Stimulated activated effector memory CD8-positive, alpha-beta T cell treated with anti-CD3 and anti-CD28 coated beads, Interleukin-12 subunit alpha, Interleukin-12 subunit beta, amount 100 ng/mL, for 72 hours (primary cell): Measurements from ENCODE around the gene SERPIND1.
"Not testable (repeated sequence)": the region's sequence is repeated elsewhere in the genome, so short reads cannot be mapped to it uniquely, and the experiment has no call there.

ENCODE experiments used
- ATAC-seq: fragments of 150-1000 bp; cut with Tn5 transposase; 2 replicates; pipeline ENCODE4 v1.10.0; 2021
- DNase-seq, 2 donors: peaks; one replicate each; pipeline ENCODE4 v3.0.0; 2021 to 2022; ENCODE audit warnings: low spot score in 2 of 2
- H3K27ac Mint-ChIP-seq: one replicate; pipeline ENCODE4 v1.8.0; 2022; ENCODE audit warnings: mild to moderate bottlenecking, mixed read lengths
- H3K36me3 Mint-ChIP-seq: one replicate; pipeline ENCODE4 v1.8.0; 2022; ENCODE audit warnings: mild to moderate bottlenecking, mixed read lengths
- H3K4me1 Mint-ChIP-seq: one replicate; pipeline ENCODE4 v1.8.0; 2022; ENCODE audit warnings: mixed read lengths
- H3K4me3 Mint-ChIP-seq: one replicate; pipeline ENCODE4 v1.8.0; 2022; ENCODE audit warnings: mild to moderate bottlenecking, mixed read lengths
- H3K9me3 Mint-ChIP-seq: one replicate; pipeline ENCODE4 v1.8.0; 2022; ENCODE audit warnings: mixed read lengths

SERPIND1 gene, protein sequence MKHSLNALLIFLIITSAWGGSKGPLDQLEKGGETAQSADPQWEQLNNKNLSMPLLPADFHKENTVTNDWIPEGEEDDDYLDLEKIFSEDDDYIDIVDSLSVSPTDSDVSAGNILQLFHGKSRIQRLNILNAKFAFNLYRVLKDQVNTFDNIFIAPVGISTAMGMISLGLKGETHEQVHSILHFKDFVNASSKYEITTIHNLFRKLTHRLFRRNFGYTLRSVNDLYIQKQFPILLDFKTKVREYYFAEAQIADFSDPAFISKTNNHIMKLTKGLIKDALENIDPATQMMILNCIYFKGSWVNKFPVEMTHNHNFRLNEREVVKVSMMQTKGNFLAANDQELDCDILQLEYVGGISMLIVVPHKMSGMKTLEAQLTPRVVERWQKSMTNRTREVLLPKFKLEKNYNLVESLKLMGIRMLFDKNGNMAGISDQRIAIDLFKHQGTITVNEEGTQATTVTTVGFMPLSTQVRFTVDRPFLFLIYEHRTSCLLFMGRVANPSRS

DNA sequence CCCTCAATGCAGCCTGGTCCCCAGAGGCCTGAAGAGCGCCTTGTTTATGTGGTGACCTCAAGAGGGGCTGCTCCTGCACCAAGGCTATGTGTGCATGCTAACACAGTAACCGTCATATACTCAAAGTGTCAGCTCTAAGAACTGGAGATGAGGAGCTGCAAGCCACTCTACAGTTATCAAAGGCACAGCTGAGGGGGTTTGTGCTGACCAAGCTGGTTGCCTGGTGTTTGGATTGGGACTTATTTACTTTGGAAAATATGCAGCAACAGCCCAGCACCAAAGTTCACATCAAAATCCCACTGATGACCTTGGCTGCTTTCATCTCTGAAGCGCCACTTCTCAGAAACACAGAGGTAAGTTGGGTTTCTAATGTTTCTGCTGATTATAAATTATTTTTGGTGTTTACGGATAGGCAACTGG lies at the start of gene SERPIND1:
Gene SERPIND1 (plus strand): TSS at position 321 of the 420 bp plus-strand sequence. CDS start 5,200 bp downstream, outside the sequence.
- H3K4me1 Mint-ChIP-seq, result peaks cover 9% of the 10 kb centered on the region
- no peak within 1 kb of the TSS for H3K27ac Mint-ChIP-seq
- ATAC-seq (no peak), DNase-seq (no peak)
- H3K9me3 Mint-ChIP-seq, result no peaks in the 10 kb centered on the region
- H3K4me3 Mint-ChIP-seq, result no peak within 1 kb of the TSS
- H3K36me3 Mint-ChIP-seq, result peaks cover 48% of the 10 kb centered on the region

GRCh38 chr22:20724676-20725454 lies 49.0 kb upstream of the SERPIND1 start:
- peaks cover 38% of the 10 kb centered on the region for H3K36me3 Mint-ChIP-seq
- ATAC-seq, result no peak
- no peak overlapping the region for H3K27ac Mint-ChIP-seq
- no peaks in the 10 kb centered on the region for H3K4me1 Mint-ChIP-seq
- H3K9me3 Mint-ChIP-seq, result no peaks in the 10 kb centered on the region
- no peak for DNase-seq
- H3K4me3 Mint-ChIP-seq, result no peak overlapping the region

DNA sequence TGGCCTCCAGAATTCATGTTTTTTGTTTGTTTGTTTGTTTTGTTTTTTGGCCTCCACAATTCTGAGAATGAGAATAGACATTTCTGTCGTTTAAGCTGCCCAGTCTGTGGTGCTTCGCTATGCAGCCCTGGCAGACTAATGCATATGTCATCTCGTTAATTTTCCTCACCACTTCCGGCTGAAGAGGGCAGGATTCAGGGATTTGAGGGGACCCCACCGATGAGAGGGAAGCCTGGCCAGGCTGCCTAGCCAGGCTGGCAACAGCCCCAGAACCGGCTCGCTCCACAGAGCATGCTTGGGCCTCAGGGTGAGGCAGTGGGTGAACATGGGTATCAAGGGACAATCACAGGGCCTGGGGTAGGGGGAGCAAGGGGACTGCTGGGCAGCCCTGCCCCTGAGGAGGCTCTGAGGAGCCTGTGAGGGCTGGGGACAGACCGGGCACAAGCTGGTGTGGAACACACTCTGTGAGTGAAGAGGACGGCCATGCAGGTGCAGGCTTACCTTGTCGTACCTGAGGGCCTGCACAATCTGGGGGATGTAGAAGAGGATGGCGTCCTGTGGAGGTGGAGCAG lies 47.8 kb upstream of the SERPIND1 start:
- ATAC-seq, result no peak
- H3K4me3 Mint-ChIP-seq, result no peak overlapping the region
- no peaks in the 10 kb centered on the region for H3K9me3 Mint-ChIP-seq
- no peak overlapping the region for H3K27ac Mint-ChIP-seq
- no peak for DNase-seq
- H3K36me3 Mint-ChIP-seq, result peaks cover 40% of the 10 kb centered on the region
- no peaks in the 10 kb centered on the region for H3K4me1 Mint-ChIP-seq

- peak overlapping the region; percentile 26 for H3K27ac Mint-ChIP-seq
- H3K36me3 Mint-ChIP-seq, result peaks cover 40% of the 10 kb centered on the region
- ATAC-seq, result no peak
- no peak for DNase-seq
- no peak overlapping the region for H3K4me3 Mint-ChIP-seq
- H3K9me3 Mint-ChIP-seq, result no peaks in the 10 kb centered on the region
- H3K4me1 Mint-ChIP-seq, result no peaks in the 10 kb centered on the region
These were observed 46.5 kb upstream of the SERPIND1 start for GRCh38 chr22:20727118-20728015.

DNA sequence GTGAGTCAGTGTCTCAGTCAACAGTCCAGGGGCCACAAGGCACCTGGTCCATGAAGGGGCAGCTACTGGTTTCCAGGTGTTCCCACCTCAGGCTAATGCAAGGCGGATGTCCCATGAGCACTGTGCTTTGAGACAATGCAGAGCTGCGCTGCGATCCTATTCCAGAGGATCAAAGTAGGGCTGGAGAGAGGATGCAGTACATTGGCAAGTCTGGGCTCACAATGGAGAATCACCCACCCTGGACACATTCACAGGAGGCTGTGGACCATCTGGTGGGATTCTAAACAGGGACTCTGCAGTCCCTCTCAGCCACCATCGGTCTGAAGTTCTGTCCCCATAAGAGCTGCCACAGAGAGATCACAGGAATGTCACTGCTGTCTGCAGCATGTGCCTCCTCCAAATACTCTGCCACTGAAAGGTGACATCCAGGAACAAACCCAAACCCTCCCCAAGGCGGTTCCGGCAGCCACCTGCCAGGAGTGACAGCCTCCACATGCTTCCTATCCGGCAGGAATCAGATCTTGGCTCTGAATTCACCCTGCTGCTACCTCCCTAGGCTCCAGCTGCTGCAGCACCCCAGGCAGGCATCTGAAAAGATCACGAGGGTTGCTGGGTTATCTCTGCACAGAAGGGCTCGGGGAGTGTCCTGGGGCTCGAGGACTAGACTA lies 45.3 kb upstream of the SERPIND1 start:
- H3K36me3 Mint-ChIP-seq, result peaks cover 40% of the 10 kb centered on the region
- H3K4me1 Mint-ChIP-seq, result no peaks in the 10 kb centered on the region
- no peak overlapping the region for H3K4me3 Mint-ChIP-seq
- H3K9me3 Mint-ChIP-seq, result no peaks in the 10 kb centered on the region
- DNase-seq (no peak), ATAC-seq (no peak)
- no peak overlapping the region for H3K27ac Mint-ChIP-seq

GRCh38 chr22:20729194-20729593 lies 44.7 kb upstream of the SERPIND1 start:
- H3K4me1 Mint-ChIP-seq, result no peaks in the 10 kb centered on the region
- H3K9me3 Mint-ChIP-seq, result no peaks in the 10 kb centered on the region
- DNase-seq, result no peak
- no peak for ATAC-seq
- H3K27ac Mint-ChIP-seq, result no peak overlapping the region
- H3K36me3 Mint-ChIP-seq, result peaks cover 40% of the 10 kb centered on the region
- H3K4me3 Mint-ChIP-seq, result no peak overlapping the region

DNA sequence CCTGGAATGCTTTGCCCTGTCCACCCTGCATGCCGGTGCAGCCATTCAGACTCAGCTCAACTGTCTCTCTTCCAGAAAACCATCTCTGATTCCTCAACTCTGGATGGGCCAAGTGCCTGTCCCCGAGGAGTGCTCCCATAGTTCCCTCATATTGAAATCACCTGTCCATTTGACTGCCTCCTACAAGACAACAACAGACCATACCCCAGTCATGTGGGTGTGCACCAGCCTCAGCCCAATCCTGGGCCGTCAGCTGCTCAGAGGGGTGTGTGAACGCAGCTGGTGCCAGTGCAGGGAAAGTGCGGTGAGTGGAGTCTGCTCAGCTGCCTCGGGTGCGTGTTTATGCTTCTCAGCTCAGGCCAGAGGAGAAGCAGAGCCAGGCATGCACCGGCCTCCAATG lies 41.5 kb upstream of the SERPIND1 start:
- not testable (repeated sequence) for H3K4me1 Mint-ChIP-seq, H3K9me3 Mint-ChIP-seq, ATAC-seq, H3K4me3 Mint-ChIP-seq, H3K27ac Mint-ChIP-seq, DNase-seq
- peaks cover 24% of the 10 kb centered on the region for H3K36me3 Mint-ChIP-seq

DNA sequence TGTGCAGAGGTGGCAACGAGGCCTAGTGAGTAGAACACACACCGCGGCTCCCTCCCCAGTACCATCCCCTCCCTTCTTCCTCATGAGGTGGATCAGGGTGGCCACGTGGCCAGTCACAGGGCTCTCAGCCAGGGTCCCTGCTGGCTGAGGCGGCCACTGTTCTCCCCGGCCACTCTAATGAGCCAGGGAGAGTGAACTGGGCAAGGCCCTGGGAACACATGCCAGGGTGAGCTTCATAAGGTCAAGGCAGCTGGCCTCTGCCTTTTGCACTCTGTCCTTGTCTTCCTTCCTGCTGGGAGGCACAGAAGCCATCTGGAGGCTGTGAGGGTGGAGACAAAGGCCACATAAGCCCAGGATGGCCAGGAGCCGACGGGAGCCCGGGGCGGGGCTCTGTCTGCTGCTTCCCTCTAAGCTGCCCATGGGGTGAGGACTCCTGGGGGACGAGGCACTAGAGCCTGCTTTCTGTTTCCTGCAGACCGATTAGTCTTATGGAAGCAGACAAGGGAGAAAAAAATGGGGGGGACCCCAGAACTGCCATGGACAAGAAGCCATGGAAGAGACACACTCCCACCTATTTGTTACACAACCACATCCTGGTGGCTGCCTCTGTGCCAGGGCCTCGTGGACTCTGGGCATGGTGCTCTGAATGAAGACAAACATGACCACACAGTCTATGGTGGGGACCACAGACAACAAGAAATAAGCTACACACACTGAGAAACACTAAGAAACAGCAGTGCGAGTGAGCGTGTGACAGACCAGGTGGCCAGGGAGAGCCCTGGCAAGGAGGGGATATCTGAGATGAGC lies 38.4 kb upstream of the SERPIND1 start:
- not testable (repeated sequence) for DNase-seq, H3K4me1 Mint-ChIP-seq, ATAC-seq, H3K9me3 Mint-ChIP-seq, H3K4me3 Mint-ChIP-seq
- Mint-ChIP-seq H3K27ac (peak overlapping the region; percentile 73), H3K36me3 (peaks cover 29% of the 10 kb centered on the region)

GRCh38 chr22:20736891-20737290 lies 37.0 kb upstream of the SERPIND1 start:
- not testable (repeated sequence) for H3K4me3 Mint-ChIP-seq, H3K4me1 Mint-ChIP-seq, DNase-seq, ATAC-seq, H3K9me3 Mint-ChIP-seq
- peak overlapping the region; percentile 73 for H3K27ac Mint-ChIP-seq
- H3K36me3 Mint-ChIP-seq, result peaks cover 43% of the 10 kb centered on the region

DNA sequence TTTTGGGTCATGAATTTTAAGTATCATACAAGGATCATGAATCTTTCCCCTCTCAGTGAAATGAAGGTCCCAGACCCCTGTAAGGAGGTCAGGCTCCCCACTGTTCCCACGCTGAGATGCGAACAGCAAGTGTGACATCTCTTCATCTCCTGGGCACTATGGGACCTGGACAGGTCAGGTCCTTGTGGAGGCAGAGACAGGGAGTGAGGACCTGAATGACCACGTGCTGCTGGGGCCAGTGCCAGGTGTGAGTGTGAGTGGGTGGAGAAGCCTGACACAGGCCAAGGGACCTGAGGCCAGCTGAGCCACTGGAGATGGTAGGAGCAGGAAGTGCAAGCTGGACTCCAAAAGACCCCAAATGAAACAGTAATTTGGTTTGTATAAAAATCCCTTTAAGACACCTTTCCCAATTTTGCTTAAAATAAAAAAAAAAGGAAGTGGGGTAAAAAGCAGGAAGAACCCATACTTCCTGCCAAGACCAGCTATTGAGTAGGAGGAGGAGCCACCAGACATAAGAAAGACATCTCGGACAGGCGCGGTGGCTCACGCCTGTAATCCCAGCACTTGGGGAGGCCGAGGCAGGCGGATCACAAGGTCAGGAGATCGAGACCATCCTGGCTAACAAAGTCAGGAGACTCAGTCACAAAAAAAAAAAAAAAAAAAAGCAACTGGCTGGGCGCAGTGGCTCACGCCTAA lies 35.4 kb upstream of the SERPIND1 start:
- H3K4me3 Mint-ChIP-seq, result no peak overlapping the region
- peak overlapping the region; percentile 79 for H3K27ac Mint-ChIP-seq
- H3K36me3 Mint-ChIP-seq, result peaks cover 54% of the 10 kb centered on the region
- no peak for ATAC-seq
- peaks cover 9% of the 10 kb centered on the region for H3K4me1 Mint-ChIP-seq
- no peak for DNase-seq
- H3K9me3 Mint-ChIP-seq, result no peaks in the 10 kb centered on the region

- no peaks in the 10 kb centered on the region for H3K9me3 Mint-ChIP-seq
- H3K36me3 Mint-ChIP-seq, result peaks cover 73% of the 10 kb centered on the region
- DNase-seq (no peak), ATAC-seq (no peak)
- H3K4me1 Mint-ChIP-seq, result peaks cover 9% of the 10 kb centered on the region
- no peak overlapping the region for H3K4me3 Mint-ChIP-seq
- no peak overlapping the region for H3K27ac Mint-ChIP-seq
These were observed 33.5 kb upstream of the SERPIND1 start for GRCh38 chr22:20740222-20740951.

GRCh38 chr22:20741008-20741633 lies 32.8 kb upstream of the SERPIND1 start:
- Mint-ChIP-seq H3K9me3 (no peaks in the 10 kb centered on the region), H3K27ac (no peak overlapping the region), H3K4me3 (no peak overlapping the region), H3K36me3 (peaks cover 80% of the 10 kb centered on the region), H3K4me1 (peaks cover 9% of the 10 kb centered on the region)
- DNase-seq (no peak), ATAC-seq (no peak)
